ENCODE results near the gene ERCC6L2.

GRCh38 chr9:95993337-95993736 is 117.8 kb downstream of the ERCC6L2 start:
- TF ChIP-seq POLR2A (IDR thresholded peaks at IDR 0.05; ENCODE audit: control extremely low read depth in 1 of 2, low read depth in 2 of 2, low read length in 2 of 2) (no peak), TAF1 (IDR thresholded peaks at IDR 0.05; ENCODE audit: low read depth, low read length) (no peak), POLR2AphosphoS5 (IDR thresholded peaks at IDR 0.05; ENCODE audit: low read depth, low read length) (no peak), BACH1 (IDR thresholded peaks at IDR 0.05; ENCODE audit: low read length) (no peak), RBBP5 (IDR thresholded peaks at IDR 0.05; ENCODE audit: borderline replicate concordance, low read depth, low read length) (no peak), EZH2 (IDR thresholded peaks at IDR 0.05; ENCODE audit: low read depth, low read length, severe bottlenecking) (no peak), BRCA1 (IDR thresholded peaks at IDR 0.05; ENCODE audit: low read depth, low read length) (no peak), TBP (IDR thresholded peaks at IDR 0.05; ENCODE audit: low read depth, low read length) (no peak), EP300 (IDR thresholded peaks at IDR 0.05; ENCODE audit: borderline replicate concordance in 1 of 2, low read depth in 2 of 2, low read length in 2 of 2) (no peak), RXRA (IDR thresholded peaks at IDR 0.05; ENCODE audit: insufficient read depth, low read depth, low read length) (no peak)
- TF ChIP-seq, protein P1, sequence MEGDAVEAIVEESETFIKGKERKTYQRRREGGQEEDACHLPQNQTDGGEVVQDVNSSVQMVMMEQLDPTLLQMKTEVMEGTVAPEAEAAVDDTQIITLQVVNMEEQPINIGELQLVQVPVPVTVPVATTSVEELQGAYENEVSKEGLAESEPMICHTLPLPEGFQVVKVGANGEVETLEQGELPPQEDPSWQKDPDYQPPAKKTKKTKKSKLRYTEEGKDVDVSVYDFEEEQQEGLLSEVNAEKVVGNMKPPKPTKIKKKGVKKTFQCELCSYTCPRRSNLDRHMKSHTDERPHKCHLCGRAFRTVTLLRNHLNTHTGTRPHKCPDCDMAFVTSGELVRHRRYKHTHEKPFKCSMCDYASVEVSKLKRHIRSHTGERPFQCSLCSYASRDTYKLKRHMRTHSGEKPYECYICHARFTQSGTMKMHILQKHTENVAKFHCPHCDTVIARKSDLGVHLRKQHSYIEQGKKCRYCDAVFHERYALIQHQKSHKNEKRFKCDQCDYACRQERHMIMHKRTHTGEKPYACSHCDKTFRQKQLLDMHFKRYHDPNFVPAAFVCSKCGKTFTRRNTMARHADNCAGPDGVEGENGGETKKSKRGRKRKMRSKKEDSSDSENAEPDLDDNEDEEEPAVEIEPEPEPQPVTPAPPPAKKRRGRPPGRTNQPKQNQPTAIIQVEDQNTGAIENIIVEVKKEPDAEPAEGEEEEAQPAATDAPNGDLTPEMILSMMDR (IDR thresholded peaks at IDR 0.05; ENCODE audit: control extremely low read depth in 1 of 3, insufficient read depth in 1 of 3, low read depth in 1 of 3, low read length in 3 of 3), result no peak
- TF ChIP-seq, protein P2, sequence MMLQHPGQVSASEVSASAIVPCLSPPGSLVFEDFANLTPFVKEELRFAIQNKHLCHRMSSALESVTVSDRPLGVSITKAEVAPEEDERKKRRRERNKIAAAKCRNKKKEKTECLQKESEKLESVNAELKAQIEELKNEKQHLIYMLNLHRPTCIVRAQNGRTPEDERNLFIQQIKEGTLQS (IDR thresholded peaks at IDR 0.05; ENCODE audit: insufficient read depth, low read depth, low read length), result no peak
